HG03108 (cell line): ENCODE measurements around the gene P2RX5.

Experiments used
- ATAC-seq: cut with Tn5 transposase; IDR thresholded peaks from one replicate; pipeline ENCODE4 v1.9.1; 2021; ENCODE audit warnings: moderate library complexity; ENCODE audit not compliant: unreplicated experiment

The P2RX5 gene

GRCh38 chr17:3626831-3627768 lies 68.9 kb downstream of the P2RX5 start:
- no peak for ATAC-seq
